Activated naive CD4-positive, alpha-beta T cell treated with anti-CD3 and anti-CD28 coated beads, Interleukin-2, amount 50 U/mL, for 16 hours (primary cell): ENCODE measurements around the gene OR6B3.
A peak's percentile ranks its signal among the peaks of the same experiment; 100 is the strongest.

Experiments
- DNase-seq: peaks from one replicate; pipeline ENCODE4 v3.0.0-alpha.2; 2020

Gene OR6B3

DNA sequence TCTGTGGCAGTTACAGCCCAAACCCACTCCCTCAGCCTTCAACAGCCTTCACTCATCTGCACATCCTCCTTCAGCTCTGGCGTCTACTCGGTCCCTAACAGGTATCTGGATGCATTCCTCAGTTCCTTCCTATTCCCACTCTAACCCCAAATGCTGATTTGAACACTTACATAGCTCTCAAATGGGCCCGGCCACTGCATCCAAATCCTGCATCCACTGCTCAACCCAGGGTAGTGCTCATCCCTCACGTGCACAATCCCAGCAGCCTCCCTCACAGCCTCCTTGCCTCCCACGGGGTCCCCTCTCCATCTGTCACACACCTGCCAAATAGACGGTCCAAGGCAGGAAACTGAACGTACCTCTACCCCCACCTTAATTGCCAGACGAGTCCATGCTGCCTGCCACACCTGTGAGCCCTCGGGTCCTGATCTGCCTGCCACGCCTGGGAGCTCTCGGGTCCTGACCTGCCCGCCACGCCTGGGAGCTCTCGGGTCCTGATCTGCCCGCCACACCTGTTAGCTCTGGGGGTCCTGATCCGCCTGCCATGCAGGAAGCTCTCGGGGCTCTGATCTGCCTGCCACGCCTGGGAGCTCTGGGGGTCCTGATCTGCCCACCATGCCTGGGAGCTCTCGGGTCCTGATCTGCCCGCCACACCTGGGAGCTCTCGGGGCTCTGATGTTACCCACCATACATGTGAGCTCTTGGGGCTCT is 9.9 kb downstream of the OR6B3 start:
- DNase-seq = no peak

DNA sequence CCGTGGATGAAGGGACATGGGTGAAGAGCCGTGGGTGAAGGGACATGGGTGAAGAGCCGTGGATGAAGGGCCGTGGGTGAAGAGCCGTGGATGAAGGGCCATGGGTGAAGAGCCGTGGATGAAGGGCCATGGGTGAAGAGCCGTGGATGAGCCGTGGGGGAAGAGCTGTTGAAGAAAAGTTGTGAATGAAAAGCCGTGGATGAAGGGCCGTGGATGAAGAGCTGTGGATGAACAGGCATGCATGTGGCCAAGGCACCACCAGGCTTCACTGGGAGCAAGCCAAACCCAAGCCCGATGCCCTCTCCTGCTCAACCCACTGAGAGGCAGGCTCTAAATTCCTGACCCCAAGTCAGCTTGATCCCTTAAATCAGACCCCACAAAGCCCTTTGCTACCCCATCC is 10.6 kb downstream of the OR6B3 start:
- DNase-seq = no peak

DNA sequence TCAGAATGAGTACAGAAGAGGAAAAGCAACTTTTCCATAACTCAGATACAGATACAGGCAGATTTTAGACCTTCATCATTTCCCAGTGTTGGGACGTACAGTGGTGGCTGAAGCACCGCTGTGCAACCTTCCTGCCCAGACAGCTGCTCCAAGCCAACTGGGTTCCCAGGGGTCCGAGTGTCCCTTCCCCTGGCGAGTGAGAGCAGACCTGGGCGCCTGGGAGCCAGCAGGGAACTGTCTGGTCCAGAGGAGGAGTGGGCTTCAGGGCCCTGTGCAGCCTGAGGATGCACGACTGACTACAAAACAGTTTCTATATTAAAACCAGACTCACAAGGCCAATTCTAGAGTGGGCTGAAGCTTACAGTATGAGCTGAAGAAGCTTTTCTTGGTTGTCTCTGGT is 12.0 kb downstream of the OR6B3 start:
- no peak for DNase-seq

DNA sequence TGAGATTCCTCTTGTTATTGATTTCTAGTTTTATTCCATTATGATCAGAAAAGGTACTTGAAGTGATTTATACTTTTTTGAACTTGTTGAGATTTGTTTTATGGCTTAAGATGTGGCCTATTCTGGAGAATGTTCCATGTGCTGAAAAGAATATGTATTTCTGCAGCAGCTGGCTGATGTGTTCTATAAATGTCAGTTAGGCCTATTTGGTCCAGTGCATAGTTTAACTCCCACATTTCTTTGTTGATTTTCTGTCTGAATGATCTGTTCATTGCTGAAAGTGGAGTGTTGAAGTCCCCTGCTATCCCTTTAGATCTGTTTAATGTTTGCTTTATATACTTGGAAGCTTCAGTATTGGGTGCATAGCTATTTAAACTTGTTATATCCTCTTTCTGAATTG is 16.0 kb downstream of the OR6B3 start:
- no peak for DNase-seq

DNA sequence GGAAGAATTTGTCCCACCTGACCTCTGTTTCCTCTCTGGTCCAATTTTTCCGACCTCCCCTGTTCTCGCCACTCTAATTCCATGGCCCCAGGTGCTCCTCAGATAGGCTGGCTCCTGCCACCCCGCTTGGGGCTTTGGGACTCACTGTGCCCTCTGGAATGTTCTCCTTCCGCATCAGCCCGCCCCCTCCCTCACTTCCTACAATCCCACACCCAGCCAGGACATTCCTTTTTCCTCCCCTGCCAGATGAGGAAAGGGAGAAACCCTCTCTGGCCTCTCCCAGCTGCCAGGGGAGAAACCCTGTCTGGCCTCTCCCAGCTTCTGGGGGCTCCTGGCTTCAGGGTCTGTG is 20.0 kb downstream of the OR6B3 start:
- no peak for DNase-seq

DNA sequence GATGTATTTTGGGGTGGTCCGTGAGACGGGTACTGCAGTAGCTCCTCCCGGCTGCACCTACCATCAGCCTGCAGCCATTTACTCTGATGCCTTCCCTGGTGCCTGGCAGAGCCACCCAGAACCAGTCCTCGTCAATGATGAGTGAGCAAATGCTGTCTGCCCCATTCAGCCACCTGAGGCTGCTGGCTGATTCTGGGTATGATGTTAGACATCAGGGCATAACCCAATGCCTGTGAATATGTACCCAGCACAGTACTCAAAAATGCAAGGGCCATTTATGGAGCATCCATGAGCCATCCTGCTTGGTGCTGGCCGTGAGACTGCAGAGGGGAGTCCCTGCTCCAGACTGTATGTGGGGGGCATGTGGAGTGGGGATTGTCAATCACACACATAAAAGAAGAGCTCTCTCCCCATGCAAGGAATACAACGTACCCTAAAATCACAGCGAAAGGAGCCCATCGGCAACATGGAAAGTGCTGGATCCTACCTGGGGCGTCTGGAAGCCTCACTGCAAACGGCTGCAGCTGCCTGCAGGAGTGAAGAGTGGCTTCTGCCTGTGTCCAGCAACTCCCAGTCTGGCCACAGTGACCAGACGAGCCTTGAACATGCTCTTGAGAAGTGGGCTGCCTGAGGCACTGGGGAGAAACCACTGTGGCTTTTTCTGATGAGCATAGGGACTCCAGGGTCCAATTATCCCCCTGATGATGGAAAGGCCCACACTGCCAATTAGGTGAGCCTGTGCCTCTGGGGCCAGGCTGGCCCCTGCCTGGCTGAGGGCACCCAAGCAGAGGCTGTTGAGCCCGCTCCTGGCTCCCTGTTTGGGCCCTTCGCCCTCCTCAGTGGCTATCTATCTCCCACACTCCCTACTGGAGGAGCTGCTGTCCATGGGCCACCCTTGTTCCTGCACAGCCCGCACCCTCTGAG is 20.7 kb downstream of the OR6B3 start:
- DNase-seq = no peak

DNA sequence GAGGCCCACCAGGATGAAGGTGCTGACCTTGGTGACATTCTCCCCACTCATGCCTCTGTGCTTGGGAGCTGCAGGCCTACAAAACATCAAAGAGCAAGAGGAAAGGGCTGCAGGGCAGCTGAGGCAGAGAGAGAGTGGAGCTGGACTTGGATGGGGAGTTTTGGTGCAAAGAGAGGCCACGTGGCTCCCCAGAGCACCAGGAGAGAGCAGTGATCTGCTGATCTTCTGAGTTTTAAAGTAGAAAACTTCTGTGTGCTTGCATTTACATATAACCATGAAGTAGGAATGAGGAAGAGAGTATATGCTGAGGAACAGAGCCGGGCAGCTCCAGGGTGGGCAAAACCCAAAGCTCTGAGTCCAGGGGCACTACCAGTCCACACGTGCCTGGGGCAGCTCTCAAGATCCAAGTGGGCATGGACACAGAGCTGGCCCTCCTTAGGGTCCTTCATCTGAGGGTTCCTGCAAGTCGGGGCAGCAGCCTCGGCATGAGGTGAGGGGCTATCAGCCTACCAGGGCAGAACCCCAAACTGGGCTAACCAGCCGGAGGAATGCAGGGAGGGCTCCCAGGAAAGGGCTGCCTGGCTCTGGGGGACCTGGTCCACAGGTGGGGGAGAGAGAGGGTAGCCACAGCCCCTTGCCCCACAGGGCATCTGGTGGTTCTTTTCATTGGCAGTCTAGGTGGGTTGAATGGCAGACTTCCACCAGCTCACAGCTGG is 22.8 kb downstream of the OR6B3 start, which contains the start of gene OR6B2:
OR6B2 (minus strand) TSS at position 51 of the 716 bp plus-strand sequence; CDS start at position 51, 0 bp downstream.
- DNase-seq = no peak

DNA sequence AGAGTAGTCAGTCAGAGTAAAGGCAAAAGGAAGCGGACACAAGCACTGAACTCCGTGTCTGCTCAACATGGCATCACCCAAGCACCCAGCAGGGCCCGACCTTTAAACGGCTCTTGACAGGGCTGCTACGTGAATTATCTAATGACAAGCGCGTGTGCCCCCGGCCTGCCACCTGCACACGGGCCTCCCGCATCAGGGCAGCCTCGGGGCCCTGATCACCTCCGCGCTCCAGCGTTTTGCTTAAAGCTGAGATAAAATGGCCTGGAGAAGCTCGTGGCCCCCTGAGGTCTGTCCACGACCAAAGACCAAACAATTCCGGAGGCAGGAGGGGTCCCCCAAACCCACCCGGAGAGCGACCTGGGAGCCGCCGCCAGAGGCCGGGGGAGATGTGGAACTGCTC is 28.6 kb downstream of the OR6B3 start:
- DNase-seq = peak; percentile 32

DNA sequence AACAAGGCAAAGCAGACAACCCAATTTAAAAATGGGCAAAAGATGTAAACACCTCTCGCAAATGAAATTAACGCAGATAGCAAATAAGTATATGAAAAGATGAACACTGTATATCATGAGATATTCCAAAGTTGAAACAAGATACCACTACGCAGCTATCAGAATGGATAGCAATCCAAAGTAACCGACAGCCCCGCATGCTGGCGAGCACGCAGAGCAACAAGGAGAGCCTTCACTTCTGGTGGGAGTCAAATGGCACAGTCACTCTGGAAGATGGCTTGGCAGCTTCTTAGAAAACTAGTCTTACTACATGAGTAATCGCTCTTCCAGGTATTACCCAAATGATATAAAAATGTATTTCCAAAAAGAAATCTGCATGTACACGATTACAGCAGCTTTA is 29.5 kb downstream of the OR6B3 start:
- DNase-seq = no peak

DNA sequence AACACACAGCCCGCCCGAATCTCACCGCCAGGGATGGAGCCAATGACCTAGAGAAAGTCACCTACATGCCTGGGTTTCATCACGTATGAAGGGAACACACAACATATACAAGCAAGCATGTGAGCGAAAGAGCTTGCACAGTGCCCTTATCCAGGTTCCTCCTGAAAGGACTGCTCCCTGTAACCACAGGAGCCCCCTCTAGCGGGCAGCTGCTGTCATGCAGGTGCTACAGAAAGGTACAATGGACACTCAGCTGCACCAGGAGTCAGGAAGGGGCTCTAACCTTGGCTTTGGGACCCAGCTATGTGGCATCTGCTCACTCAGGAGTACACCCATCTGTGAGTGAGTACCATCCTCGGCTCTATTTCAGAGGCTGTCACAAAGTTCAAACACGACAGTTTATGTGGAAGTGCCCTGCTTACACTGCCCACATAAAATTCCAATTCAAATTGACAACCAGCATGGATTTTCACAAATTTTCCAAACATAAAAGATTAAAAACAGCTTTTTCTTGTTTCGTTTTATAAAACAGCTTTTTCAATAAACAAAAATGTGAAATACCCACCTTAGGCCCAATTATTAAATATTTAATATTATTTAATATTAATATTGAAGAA is 31.7 kb downstream of the OR6B3 start:
- DNase-seq = peak; percentile 69

DNA sequence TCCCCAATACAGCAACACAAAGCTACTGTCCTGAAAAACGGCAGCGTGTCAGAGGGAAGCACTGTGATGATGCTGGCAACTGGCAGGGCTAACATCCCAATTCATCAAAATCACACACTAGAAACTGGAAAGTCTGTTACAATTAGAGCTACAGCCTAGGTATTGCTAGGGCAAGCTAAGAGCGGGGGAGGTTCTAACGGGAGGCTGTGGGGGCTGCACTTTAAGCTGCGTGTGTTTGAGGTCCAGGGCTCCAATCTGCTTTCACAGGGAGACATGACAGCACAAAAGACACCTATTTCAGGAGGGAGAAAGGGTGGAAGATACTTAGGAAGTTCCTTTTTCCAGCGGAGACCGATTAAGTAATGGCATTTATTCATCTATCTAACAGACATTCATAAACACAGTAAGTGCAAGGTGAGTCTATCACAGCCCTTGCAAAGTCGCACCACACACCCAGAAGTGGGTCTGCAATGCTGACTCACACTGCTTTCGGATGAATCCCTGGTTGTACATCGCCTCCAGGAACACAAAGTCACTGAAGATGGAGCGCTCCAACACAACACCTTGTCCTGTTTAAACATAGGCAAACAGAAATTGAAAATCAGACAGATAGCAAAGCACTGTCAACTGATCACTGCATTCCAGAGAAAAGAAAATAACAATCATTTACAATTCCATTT is 35.1 kb downstream of the OR6B3 start:
- DNase-seq = no peak

DNA sequence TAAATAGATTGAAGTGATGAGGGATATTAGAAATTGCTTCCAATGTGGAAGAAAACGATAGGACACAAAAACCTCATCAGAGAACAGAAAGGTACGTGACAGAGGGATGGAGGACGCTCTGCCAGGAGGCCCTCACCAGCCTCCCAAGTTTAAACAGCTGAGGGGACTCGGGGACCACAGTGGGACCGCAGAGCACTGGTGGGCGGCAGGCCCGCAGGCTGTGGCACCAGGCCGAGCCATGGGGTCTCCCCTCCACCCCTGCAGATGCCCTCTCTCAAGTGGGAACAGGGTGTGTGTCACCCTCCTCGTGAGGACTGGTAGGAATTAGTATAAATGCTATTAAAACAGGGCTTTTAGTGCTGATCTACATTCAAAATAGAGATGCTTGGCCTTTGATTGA is 39.0 kb downstream of the OR6B3 start:
- no peak for DNase-seq

DNA sequence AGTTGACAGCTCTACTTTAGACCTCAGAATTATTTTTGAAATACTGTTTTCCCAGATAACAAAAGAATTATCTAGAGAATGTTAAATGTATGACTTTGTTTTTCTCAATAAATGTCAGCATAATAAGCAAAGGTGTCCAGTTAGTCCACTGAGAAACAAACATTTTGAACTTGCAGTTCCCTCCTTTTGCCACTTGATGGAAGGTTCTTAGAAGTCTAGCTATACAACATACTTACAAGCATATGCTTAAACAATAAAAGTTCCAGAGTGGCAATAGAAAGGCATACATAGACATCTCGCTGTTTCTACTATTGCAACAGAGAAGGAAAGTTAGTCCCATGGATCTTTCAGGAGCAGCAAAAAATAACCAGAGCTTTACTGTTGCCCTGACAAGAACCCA is 40.0 kb downstream of the OR6B3 start:
- no peak for DNase-seq

DNA sequence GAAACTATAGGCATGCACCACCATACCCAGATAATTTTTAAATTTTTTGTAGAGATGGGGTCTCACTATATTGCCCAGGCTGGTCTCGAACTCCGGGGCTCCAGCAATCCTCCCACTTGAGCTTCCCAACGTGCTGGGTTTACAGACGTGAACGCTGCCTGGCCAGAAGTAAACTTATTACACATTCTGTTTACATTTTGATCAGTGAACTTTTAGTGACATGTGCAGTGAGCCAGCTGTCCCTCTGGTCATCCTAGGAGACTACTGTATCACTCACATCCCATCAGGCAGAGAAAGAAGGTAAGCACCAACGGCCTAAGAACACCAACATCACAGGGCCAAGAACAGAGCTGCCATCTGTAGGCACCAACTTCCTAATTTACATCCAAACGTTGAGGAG is 50.3 kb downstream of the OR6B3 start:
- no peak for DNase-seq

DNA sequence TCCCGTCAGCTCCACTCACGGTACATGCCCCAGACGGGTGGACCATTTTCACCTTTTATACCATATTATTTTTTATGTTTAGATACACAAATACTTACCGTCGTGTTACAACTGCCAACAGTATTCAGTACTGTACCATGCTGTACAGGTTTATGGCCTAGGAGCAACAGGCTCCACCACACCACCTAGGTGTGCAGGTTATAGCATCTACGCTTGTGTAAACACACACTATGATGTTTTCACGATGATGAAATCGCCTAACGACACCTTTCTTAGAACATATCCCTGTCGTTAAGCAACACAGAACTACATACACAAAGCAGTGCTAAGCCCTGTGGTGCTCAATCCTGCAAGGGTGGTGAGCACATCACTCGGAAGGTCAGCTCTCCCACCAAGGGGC is 52.6 kb downstream of the OR6B3 start:
- DNase-seq = no peak

DNA sequence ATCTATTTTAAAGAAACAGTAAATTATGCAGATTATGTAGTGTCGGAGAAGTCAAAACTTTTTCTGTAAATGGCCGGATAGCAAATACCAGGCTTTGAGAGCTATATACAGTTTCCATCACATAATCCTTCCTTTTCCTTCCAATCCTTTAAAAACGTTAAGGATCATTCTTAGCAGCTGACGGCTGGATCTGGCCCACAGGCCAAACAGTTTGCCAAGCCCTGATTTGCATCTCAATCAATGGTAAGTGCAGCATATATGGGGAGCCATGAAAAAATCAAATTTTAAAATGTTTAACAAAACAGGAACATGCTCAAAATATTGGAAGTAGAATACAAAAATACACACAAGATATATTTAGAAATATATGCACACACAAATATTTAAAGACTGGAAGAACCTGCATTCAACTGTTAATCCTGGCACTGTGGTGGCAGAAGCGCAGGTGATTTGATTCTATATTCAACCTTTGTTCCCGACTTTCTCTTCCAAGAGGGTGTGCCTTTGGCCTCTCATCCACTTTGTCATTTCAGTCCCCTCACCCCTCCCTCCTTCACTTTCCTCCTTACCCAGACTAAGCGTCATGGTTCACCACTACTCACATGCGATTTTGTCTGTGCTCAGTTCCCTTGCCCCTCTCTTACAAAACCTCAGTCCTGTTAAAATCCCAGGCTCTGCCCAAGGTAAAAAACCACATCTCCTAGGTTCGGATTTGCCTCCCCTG is 55.5 kb downstream of the OR6B3 start:
- no peak for DNase-seq
